Measurements from ENCODE around the gene MACROD2.

DNA sequence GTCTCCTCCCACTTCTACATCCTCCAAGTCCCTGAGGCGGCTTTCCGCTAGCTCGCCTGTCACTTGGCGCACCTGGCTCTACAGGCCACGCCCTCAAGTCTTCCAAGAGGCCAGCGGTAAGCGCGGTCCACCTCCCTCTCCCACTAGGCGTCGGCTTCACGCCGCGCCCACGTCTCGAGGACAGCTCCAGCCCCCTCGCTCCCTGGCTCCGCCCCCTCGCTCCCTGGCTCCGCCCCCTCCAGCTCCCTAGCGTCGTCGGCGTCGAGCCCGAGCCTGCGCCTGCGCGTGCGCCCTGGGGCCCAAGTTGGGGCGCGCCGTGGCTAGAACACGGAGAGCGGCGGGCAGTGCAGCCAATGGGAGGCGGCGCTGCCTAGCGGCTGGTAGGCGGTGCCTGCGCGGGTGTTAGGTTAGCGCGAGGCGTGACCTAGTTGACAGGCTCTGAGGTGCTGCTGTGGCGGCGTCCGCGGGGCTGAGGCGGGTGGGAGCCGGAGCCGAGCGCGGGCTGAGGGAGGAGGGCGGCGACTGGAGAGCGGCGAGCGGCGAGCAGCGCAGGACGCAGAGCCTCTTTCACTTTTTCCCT lies at the start of gene MACROD2:
- TF ChIP-seq, protein P1, sequence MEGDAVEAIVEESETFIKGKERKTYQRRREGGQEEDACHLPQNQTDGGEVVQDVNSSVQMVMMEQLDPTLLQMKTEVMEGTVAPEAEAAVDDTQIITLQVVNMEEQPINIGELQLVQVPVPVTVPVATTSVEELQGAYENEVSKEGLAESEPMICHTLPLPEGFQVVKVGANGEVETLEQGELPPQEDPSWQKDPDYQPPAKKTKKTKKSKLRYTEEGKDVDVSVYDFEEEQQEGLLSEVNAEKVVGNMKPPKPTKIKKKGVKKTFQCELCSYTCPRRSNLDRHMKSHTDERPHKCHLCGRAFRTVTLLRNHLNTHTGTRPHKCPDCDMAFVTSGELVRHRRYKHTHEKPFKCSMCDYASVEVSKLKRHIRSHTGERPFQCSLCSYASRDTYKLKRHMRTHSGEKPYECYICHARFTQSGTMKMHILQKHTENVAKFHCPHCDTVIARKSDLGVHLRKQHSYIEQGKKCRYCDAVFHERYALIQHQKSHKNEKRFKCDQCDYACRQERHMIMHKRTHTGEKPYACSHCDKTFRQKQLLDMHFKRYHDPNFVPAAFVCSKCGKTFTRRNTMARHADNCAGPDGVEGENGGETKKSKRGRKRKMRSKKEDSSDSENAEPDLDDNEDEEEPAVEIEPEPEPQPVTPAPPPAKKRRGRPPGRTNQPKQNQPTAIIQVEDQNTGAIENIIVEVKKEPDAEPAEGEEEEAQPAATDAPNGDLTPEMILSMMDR (IDR thresholded peaks at IDR 0.05): no peak
- no peak for TF ChIP-seq POLR2A (IDR thresholded peaks at IDR 0.05)
